Transverse colon (tissue), 4 donors: Measurements from ENCODE around the gene HSF2BP. TPM values are rescaled to one million over a fixed set of nuclear protein-coding genes. Genes with fewer than 3 reads are reported as not detected.

Experiments used
- DNase-seq: peaks from one replicate; pipeline ENCODE4 v3.0.0-alpha.2; 2019
- H3K27ac ChIP-seq, 4 donors: fragments of 200-600 bp; sonication (generic); 2 replicates each; pipeline ENCODE4 v1.5.1; 2016 to 2018; ENCODE audit warnings: inconsistent platforms in 4 of 4
- H3K27me3 ChIP-seq: fragments of 200-600 bp; sonication (generic); 2 replicates; pipeline ENCODE4 v1.5.1; 2017; ENCODE audit warnings: inconsistent platforms
- H3K36me3 ChIP-seq, 4 donors: fragments of 200-600 bp; sonication (generic); 2 replicates each; pipeline ENCODE4 v1.5.1; 2017 to 2019; ENCODE audit warnings: inconsistent platforms in 4 of 4
- H3K4me1 ChIP-seq, 4 donors: fragments of 200-600 bp; sonication (generic); 2 replicates each; pipeline ENCODE4 v1.5.1; 2017 to 2020; ENCODE audit warnings: inconsistent platforms in 4 of 4
- H3K4me3 ChIP-seq, 4 donors: fragments of 200-600 bp; sonication (generic); 1 replicate in 1 of 4; 2 replicates in 3 of 4; pipeline versions ENCODE4 v1.5.1 to v1.6.1; 2017 to 2019; ENCODE audit warnings: inconsistent platforms in 4 of 4
- H3K9me3 ChIP-seq, 2 donors: fragments of 200-600 bp; sonication (generic); 2 replicates each; pipeline ENCODE4 v1.5.1; 2017 to 2019; ENCODE audit warnings: inconsistent platforms in 2 of 2
- EP300 ChIP-seq: sonication (generic); formaldehyde crosslinking; IDR thresholded peaks from one replicate; pipeline ENCODE4 v1.6.1; 2017; ENCODE audit warnings: antibody characterized with exemption, low read depth
- POLR2A ChIP-seq: fragments of 450-650 bp; IDR thresholded peaks from one replicate; pipeline ENCODE4 v1.6.1; 2016; ENCODE audit warnings: antibody characterized with exemption, mild to moderate bottlenecking, moderate library complexity
- POLR2AphosphoS5 ChIP-seq, 3 donors: sonication (generic); formaldehyde crosslinking; IDR thresholded peaks; one replicate each; pipeline ENCODE4 v1.6.1; 2016; ENCODE audit warnings: antibody characterized with exemption in 3 of 3
- whole genome bisulfite sequencing, 2 donors: methylation state at CpG; one replicate each; pipeline ENCODE4 v1.1.5; 2018; ENCODE audit warnings: low coverage in 1 of 2; 5-methylcytosine and 5-hydroxymethylcytosine counted together
- in situ Hi-C, 4 donors: fragments of 200-750 bp; cut with MboI; loops; one replicate each; pipeline versions ENCODE4 v1.15.0 to v1.15.1; 2017; ENCODE audit warnings: low sequenced_read_pairs in 3 of 4, low pct_ligation_motif_present in 1 of 4, low pct_unique_long_range_greater_than_20kb in 1 of 4
- intact Hi-C: fragments of 100-400 bp; cut with DNase I; formaldehyde crosslinking; loops from one replicate; pipeline ENCODE4 v1.15.1; 2023; ENCODE audit warnings: low total_unique reads
- total RNA-seq, 4 donors: library from RNA; depleted of rRNA; stranded (reverse); fragments of >200 nt; gene quantifications; one replicate each; pipeline ENCODE4 v1.1.0, GENCODE V29; 2016
- TF ChIP-seq, protein P1 (sequence below), 5 experiments: fragments of 200-600 bp in 3 of 5; fragments of 450-650 bp in 2 of 5; sonication (generic) in 3 of 5; IDR thresholded peaks; 1 replicate in 2 of 5; 2 replicates in 3 of 5; pipeline ENCODE4 v1.5.1; 2016 to 2017; ENCODE audit warnings: antibody characterized with exemption in 5 of 5, inconsistent platforms in 3 of 5, mild to moderate bottlenecking in 2 of 5, moderate library complexity in 1 of 5

Gene HSF2BP
- total RNA-seq, 4 donors from 2014 or later = 0.48 to 0.82 TPM; not detected in 2

DNA sequence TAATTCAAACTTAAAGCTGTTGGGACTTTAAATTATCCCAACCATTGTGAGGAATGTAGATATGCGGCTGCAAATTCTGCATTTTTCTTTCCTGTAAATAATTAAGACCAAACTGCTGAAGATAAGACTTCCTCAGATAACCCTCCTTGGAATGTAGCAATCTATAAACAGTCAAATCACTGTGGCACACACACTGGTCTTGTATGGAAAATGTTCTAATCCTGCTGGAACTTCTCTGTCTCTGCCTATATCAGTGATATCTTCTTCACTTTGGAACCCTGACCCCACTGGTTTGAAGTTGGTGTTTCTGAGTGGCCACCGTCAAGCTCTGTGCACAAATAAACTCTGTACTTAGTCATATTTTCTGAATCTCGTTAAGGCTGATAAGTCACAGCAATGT is 32.9 kb downstream of the HSF2BP start:
- no peak overlapping the region for H3K4me3 ChIP-seq
- H3K36me3 ChIP-seq = no peaks in the 10 kb centered on the region
- H3K27ac ChIP-seq = no peak overlapping the region
- DNase-seq = no peak
- intact Hi-C loops = no loop called here
- H3K27me3 ChIP-seq = no peaks in the 10 kb centered on the region
- peaks cover 0 to 7% (median 3%) of the 10 kb centered on the region in 4 donors for H3K4me1 ChIP-seq
- TF ChIP-seq, protein P1, sequence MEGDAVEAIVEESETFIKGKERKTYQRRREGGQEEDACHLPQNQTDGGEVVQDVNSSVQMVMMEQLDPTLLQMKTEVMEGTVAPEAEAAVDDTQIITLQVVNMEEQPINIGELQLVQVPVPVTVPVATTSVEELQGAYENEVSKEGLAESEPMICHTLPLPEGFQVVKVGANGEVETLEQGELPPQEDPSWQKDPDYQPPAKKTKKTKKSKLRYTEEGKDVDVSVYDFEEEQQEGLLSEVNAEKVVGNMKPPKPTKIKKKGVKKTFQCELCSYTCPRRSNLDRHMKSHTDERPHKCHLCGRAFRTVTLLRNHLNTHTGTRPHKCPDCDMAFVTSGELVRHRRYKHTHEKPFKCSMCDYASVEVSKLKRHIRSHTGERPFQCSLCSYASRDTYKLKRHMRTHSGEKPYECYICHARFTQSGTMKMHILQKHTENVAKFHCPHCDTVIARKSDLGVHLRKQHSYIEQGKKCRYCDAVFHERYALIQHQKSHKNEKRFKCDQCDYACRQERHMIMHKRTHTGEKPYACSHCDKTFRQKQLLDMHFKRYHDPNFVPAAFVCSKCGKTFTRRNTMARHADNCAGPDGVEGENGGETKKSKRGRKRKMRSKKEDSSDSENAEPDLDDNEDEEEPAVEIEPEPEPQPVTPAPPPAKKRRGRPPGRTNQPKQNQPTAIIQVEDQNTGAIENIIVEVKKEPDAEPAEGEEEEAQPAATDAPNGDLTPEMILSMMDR (IDR thresholded peaks at IDR 0.05) = no peak
- no peak for TF ChIP-seq POLR2AphosphoS5 (IDR thresholded peaks at IDR 0.05)
- TF ChIP-seq POLR2A = no peak
- no peak for TF ChIP-seq EP300
- WGBS, 2 donors = 54 to 68% methylated on average over 2 to 3 of the region's 3 CpGs
- H3K9me3 ChIP-seq = peaks cover 0 to 8% of the 10 kb centered on the region in 2 donors
- in situ Hi-C loops = no loop called here

DNA sequence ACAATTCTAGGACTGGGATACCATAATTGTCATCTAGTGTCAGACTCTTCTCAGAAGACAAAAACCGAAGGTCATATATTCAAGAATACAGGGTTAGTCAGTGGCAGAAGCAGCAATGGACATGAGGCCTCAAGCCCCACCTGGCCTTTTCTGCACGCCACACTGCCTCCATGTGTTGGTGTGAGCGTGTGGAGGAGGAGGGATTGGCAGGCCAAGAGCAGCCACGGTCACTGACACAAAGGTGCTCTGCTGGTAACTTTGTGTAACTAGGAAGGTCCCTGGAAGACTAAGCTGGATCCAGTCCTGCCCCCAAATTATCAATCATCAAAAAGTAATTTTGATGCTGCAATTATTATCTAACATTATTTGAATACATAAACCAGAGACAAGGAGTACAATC is 34.9 kb downstream of the HSF2BP start:
- TF ChIP-seq, protein P1 (IDR thresholded peaks at IDR 0.05) = no peak
- TF ChIP-seq POLR2A (no peak), EP300 (no peak), POLR2AphosphoS5 (IDR thresholded peaks at IDR 0.05) (no peak)

DNA sequence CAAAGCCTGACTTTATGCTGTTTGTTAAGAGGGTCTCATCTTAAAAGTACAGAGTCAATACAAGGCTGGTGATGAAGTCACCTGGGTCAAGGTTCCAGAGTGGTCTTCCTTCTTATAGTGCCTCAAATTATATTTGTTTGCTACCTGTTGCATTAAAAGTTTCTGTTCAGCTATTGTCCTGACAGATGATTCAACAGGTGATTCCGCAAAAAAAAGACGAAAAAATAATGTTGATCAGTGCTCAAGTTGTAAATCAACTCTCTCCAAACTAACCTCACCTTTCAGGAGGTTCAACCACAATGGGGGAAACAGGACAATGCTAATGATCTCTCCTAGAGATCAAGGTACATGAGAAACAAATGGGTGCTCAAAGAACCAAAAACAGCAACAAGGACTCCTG is 35.7 kb downstream of the HSF2BP start:
- Histone ChIP-seq H3K27ac (no peak overlapping the region), H3K4me3 (no peak overlapping the region), H3K9me3 (peaks cover 15 to 20% of the 10 kb centered on the region in 2 donors), H3K27me3 (no peaks in the 10 kb centered on the region), H3K4me1 (peaks cover 0 to 14% (median 8%) of the 10 kb centered on the region in 4 donors), H3K36me3 (no peaks in the 10 kb centered on the region)
- DNase-seq = no peak
- no peak for TF ChIP-seq POLR2A
- TF ChIP-seq POLR2AphosphoS5 (IDR thresholded peaks at IDR 0.05) = no peak
- TF ChIP-seq, protein P1 (IDR thresholded peaks at IDR 0.05) = no peak
- TF ChIP-seq EP300 = no peak
- in situ Hi-C loops = no loop called here
- WGBS, 2 donors = 89% methylated on average over 2 of the region's 2 CpGs; no CpG with 5 or more reads in 1 of the 2 donors
- intact Hi-C loops = no loop called here

More for the DNA sequence above, 34.9 kb downstream of the HSF2BP start:
- WGBS, 2 donors = 83 to 100% methylated on average over 2 to 4 of the region's 4 CpGs
- no peak for DNase-seq
- Histone ChIP-seq H3K4me3 (no peak overlapping the region), H3K27ac (no peak overlapping the region), H3K27me3 (no peaks in the 10 kb centered on the region), H3K4me1 (peaks cover 0 to 12% (median 7%) of the 10 kb centered on the region in 4 donors), H3K36me3 (no peaks in the 10 kb centered on the region), H3K9me3 (peaks cover 15 to 23% of the 10 kb centered on the region in 2 donors)
- in situ Hi-C loops = no loop called here
- intact Hi-C loops = no loop called here

DNA sequence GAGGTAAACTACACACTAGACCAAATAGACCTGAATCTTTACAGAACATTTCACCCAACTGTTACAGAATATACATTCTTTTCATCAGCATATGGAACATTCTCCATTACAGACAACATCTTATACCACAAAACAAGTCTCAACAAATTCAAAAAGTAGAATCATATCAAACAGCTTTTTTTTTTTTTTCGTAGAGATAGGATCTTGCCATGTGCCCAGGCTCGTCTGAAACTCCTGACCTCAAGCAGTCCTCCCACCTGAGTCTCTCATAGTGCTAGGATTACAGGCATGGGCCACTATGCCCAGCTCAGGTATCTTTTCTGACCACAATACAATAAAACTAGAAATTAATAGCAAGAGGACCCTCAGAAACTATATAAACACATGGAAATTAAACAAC is 36.5 kb downstream of the HSF2BP start:
- H3K27ac ChIP-seq = no peak overlapping the region
- no peak overlapping the region for H3K4me3 ChIP-seq
- H3K27me3 ChIP-seq = no peaks in the 10 kb centered on the region
- intact Hi-C loops = no loop called here
- in situ Hi-C loops = no loop called here
- no peaks in the 10 kb centered on the region for H3K36me3 ChIP-seq
- peaks cover 15 to 17% of the 10 kb centered on the region in 2 donors for H3K9me3 ChIP-seq
- no peak for TF ChIP-seq POLR2A
- TF ChIP-seq EP300 = no peak
- TF ChIP-seq, protein P1 (IDR thresholded peaks at IDR 0.05) = no peak
- no peak for TF ChIP-seq POLR2AphosphoS5 (IDR thresholded peaks at IDR 0.05)
- no peak for DNase-seq
- H3K4me1 ChIP-seq = peaks cover 0 to 21% (median 6%) of the 10 kb centered on the region in 4 donors
- 86 to 89% methylated on average over 2 of the region's 2 CpGs for WGBS, 2 donors
